Cardiac septum (tissue), 1 donor: ENCODE measurements around the gene GRIA1. TPM values are rescaled to one million over a fixed set of nuclear protein-coding genes. Genes with fewer than 3 reads are reported as not detected.

Experiments
- DNase-seq: peaks from one replicate; pipeline ENCODE4 v3.0.0-alpha.2; 2020; ENCODE audit warnings: low spot score
- intact Hi-C: fragments of 100-400 bp; cut with DNase I; formaldehyde crosslinking; loops from one replicate; pipeline ENCODE4 v1.14.0; 2022
- total RNA-seq: library from RNA; stranded (reverse); fragmentation: NEBNext Ultra II Directional; extraction: Animal tissue kit (Norgen Biotek cat#: 25700); gene quantifications from one replicate; pipeline ENCODE4 v1.2.1, GENCODE V29; 2021
- donor health status: DM: no; HTN: no; CAD: no.

Gene GRIA1
- total RNA-seq, 1 donor from 2014 or later, result 0.30 TPM

DNA sequence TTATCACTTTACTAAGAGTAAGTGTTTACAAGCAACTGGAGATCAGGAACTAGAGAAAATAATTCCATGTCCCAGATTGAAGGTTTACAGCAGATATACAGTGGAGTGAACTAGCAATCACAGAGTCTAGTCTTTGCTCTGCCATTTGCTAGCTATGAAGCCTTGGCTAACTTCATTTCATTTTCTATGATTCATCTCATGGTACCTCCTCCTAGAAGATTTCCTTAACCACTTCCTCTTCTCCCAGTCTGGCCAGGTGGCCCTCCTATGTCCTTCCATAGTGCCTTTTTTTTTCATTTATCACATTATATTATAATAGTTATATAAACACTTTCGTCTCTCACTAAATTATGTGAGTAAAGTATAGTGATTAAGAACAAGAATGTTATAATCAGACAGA is 52.1 kb downstream of the GRIA1 start:
- intact Hi-C loops, result no loop called here
- no peak for DNase-seq

DNA sequence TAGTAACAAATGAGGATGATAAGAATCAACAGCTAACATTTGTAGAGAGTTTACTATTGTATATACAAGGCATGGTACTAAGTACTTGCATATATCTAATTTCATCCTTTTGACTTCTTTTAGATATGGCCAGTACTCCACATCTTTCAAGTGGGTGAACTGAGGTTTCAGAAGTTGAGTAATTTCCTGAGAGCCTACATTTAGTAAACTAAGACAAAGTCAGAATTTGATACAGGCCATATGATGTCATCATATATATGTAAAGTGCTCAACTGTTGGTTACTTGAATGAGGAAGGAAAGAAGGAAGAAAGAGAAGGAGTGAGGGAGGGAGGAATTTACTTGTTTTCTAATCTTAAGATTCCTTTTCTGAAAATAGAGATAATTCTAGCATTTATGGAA is 52.8 kb downstream of the GRIA1 start:
- DNase-seq, result no peak
- intact Hi-C loops, result no loop called here

DNA sequence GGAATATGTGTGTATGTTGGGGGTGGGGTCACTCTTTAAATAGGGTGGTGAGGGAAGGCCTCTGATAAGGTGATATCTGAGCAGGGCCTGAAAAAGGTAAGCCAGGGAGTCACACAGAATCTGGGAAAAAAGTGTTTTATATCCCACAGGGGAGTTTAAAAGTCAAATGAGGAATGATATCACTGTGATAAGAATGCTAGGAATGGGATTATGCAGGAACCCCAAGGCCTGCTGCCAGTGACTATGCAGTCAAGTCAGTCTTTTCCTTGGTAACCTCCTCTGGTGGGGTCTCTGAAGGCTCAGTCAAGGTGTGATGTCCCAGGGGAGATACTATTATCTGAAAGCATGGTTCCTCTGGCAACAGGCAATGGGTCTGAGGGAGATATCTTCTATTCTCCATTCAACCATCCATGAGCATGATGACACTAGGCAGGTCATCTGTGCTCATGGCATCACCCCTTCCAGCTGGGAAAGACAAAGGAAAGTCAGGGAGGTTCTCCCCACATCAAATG is 53.5 kb downstream of the GRIA1 start:
- no peak for DNase-seq
- intact Hi-C loops, result no loop called here

DNA sequence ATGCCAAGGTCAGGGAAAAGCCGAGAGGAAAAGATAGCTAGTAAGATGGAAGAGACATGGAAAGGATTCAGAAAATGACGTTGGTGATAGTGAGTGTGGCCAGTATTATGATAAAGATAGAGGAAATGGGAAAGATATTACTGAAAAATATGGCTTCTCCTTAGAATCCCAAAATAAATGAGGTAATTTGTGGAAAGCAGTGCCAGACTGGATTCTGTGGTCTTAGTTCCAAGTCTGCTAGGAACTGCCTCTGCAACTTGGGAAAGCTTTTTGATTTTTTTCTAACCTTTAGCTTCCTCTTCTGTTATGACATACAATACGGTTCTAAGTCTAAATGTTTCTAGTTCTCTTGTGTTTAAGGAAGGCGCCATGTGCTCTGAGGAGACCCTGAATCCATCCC is 54.2 kb downstream of the GRIA1 start:
- no peak for DNase-seq
- intact Hi-C loops, result no loop called here

DNA sequence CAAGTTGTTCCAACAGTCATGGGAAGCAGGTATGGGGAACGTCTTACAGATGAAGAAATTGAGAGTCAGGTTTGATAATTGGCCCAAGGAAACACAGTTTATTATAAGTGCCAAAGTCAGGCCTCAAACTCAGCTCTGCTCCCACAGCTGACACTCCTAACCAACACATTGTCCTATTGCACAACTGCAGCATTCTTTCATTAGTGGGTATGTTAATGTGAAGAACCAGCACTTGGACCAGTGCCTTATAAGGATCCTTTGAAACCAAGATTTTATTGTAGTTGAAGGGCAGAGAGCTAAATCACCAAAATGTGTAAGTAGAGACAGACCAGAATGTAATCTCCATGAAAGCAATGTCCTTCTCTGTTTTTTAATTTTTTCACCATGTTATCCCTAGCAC is 56.1 kb downstream of the GRIA1 start:
- intact Hi-C loops, result no loop called here
- DNase-seq, result no peak

DNA sequence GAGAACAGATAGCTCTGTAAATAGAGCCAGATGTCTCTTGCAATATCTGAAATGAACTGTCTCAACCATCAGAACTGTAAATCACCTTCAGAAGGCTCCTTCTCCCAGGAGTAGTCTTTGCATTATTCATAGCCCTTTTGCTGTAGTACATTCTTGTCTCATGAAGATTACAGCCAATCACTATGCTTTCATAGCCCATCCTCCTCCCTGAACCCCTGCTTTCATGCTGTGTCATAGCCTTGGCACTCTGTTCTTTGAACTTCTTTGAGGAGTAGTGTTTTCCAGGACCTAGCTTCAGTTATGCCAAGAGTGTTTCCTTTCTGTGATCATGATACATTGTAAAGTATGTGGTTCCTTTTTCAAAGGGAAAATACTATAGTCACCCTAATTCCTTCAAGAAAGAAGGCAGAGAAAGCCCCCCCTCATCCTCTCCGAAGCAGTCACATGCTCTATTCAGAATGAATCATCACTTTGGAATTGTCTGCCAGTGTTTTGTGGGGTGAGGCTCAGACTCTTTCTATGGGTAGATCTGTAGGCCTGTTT is 61.1 kb downstream of the GRIA1 start:
- intact Hi-C loops, result no loop called here
- no peak for DNase-seq

DNA sequence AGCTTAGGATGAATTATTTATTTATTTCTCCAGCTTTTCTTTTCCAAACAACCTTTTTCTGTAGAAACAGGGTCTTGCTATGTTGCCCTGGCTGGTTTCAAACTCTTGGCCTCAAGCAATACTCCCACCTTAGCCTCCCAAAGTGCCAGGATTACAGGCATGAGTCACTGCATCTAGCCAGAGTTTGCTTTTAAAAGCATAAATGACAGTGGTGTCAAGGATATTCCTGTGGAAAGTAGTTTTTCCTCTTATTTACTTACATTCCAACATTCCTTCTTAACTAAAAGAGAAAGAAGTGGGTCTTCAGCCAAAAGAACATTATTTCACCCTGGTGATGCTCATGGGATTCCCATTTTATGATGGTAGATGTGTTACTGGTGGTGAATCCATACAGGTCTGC is 62.4 kb downstream of the GRIA1 start:
- intact Hi-C loops, result no loop called here

DNA sequence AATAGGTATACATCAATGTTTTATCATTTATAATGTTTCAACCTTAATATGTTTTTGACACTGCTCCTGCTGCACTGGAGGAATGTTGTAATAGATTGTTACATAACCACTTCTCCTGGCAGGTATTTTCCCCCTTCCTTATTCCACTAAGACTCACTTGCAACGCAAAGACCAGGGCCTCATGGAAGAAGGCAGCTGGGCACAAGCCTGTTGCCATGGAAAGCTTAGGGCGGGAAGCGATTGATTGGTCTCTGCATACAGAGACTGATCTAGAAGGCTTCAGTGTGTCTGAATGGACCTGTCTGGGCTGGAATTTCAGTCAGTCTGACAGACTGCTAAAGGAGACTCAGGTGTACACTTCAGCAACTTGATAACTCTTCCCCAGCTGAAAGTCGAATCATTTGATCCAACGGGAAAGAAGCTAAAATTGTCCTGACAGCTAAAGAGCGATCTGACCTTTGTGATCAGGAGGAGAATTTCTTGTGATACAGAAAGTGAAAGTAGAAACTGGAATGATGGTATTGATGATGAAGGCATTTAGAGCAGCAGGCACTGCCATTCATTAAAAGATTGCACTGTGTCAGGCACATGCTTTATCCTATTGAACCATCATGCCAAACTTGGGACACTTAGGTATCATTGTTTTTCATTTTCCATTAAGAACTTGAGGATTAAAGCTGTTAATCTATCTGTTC is 65.1 kb downstream of the GRIA1 start:
- DNase-seq, result no peak
- intact Hi-C loops, result no loop called here

More for the DNA sequence above, 62.4 kb downstream of the GRIA1 start:
- DNase-seq, result no peak

DNA sequence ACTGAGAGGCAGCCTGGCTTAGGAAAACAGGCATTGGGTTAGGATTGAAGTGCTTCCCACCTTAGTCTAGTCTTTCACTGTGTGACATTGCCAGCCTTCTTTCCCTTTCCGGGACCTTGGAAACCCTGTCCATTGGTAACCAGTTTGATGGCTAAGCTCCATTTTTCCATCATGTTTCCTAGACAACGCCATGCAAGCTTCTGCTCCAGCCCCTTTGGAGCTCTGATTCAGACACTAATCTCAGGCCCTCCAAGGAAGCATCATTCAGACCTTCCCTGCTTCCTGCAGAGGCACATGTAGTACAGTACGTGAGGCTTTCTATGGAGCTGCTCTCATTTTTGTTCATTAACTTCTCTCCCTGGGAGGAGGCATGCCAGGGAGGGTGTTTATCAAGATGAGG is 68.5 kb downstream of the GRIA1 start:
- intact Hi-C loops, result no loop called here
- DNase-seq, result no peak

DNA sequence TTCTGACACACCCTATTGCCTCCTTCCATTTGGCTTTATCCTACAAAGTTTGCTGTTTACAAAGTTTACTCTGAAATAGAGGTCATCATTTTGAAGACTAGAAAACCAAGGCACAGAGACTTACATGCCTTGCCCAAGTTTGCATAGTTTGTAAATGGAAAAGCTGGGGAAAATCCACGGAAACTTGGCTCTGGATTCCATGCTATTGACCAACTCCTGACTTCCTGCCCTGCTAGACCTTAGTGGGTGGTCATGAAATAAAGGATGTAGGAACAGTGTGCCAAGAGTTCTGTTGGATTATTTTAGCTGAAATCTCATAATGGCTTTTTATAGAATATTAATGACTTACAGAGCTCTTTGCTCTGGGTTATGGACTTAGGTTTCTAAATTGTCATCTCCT is 69.5 kb downstream of the GRIA1 start:
- DNase-seq, result no peak
- intact Hi-C loops, result no loop called here

DNA sequence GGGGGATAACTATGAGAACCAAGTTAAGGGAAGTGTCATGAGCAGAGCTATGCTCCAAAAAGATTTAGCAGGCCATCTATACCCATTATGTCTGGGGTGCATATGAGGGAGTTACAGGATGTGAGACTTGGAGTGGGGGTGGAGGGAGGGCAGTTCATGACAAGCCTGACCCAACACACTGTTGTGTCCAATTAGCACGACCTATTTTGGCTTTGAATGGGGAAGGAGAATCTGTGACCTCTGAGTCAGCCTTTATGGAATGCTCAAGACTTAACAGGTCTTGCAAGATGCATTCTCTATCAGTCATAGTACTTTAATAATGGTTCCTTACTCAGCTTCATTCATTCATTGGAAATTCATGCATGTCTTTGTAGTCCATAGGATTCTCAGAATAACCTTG is 71.7 kb downstream of the GRIA1 start:
- intact Hi-C loops, result no loop called here

DNA sequence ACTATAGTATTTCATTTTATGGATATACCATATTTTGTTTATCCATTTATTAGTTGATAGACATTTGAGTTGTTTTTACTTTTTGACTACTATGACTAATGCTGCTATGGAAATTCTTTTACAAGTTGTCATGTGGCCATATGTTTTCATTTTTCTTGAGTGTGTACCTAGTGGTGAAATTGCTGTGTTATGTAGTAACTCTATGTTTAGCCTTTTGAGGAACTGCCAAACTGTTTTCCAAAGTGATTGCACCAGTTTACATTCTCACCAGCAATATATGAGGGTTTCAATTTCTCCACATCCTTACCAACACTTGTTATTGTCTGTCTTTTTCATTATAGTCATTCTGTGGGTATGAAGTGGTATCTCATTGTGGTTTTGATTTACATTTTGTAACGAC is 75.4 kb downstream of the GRIA1 start:
- intact Hi-C loops, result no loop called here
- no peak for DNase-seq

More for the DNA sequence above, 71.7 kb downstream of the GRIA1 start:
- DNase-seq, result no peak

DNA sequence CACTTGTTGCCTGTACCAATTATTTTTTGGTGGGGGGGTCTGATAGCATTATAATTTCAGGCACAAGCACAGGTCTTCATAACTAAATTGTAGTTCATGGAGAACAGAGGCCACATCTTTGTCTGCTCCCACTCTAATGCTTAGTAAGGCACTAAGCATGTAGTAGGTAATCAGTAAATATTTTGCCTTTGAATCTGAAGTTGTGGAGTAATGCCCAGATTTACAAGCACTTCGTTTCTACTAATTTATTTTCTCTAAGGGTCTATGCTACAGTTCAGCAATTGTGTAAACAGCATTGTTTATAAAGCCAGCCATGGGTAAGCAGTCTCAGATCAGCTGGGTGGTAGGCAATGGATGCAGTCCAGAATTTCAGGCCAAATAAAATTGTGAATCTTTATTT is 78.6 kb downstream of the GRIA1 start:
- DNase-seq, result no peak
- intact Hi-C loops, result no loop called here

DNA sequence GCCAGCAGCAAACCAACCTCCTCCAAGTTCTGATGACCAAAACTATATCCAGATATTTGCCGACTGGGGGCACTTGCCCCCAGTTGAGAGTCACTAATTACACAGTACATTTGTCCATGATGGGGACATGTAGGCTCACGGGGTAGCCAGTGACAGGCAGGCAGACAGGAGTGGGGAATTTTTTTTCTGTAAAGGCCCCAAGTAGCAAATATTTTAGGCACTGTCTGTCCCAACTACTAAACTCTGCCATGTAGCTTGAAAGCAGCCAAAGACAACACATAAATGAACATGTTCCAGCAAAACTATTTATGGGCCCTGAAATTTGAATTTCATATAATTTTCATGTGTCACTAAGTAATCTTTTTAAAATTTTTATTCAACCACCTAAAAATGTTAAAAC is 80.7 kb downstream of the GRIA1 start:
- intact Hi-C loops, result no loop called here

DNA sequence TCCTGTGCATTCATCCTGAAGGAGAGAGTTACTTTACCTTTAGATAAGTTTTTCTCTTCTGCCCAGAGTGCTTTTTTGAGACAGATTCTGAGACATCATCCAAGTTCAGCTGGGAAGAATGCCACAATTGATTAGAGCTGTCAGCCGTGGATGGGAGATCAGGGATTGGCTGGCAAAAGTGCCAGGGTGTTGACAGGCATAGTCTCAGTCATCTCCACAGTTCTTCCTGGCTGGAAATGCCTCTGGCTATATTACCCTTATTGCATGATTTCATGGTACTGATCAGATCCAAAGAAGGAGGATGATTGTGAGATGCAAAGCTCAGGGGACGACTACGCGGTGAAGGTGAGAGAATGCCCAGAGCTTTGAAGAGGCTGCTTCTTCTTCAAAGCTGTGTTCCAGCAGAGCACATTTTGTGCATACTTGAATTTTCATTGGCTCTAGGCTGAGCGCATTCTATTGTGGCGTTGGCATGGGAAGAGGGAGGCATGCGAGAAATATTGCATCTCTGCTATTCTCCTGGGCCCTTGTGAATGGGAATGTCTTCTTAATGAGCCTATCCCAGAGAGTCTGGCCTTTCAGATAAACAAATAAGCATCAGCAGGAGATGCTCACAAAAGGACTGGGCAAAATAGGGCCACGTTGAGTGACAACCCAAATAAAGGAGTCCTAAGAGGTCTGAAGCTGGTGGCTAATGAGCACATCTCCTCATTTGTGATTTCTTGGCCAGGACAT is 82.1 kb downstream of the GRIA1 start:
- intact Hi-C loops, result no loop called here
- DNase-seq, result no peak

More for the DNA sequence above, 80.7 kb downstream of the GRIA1 start:
- DNase-seq, result no peak

DNA sequence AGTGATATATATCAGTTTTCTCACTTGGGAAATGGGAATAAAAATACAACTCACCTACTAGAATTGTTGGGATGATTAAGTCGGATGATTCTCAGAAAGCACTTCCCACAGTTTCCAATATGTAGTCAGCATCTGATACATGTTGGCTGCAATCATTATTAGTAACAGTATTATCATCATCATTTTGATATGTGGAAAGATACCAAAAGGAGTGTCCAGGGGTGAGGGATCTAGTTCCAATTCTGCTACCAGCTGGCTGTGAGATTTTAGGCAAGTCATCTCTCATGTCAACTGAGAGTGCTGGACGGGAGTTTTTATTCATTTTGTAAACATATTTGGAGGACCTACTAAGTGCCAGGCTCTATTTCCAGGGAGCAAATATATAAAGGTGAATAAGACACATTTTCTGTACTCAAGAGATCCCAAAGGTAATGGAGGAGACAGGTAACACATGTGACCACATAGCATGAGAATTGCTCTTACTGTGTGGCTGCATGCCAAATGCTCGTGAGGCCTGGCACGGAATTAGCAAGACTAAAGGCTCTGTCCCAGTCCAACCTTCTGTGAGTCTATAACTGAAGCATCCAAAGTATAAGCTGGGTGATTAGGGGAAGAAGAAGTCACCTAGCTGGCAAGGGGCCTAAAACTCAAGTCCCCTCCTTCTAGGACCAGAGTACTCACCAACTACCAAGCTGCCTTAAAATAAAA is 83.0 kb downstream of the GRIA1 start:
- intact Hi-C loops, result no loop called here
- no peak for DNase-seq

DNA sequence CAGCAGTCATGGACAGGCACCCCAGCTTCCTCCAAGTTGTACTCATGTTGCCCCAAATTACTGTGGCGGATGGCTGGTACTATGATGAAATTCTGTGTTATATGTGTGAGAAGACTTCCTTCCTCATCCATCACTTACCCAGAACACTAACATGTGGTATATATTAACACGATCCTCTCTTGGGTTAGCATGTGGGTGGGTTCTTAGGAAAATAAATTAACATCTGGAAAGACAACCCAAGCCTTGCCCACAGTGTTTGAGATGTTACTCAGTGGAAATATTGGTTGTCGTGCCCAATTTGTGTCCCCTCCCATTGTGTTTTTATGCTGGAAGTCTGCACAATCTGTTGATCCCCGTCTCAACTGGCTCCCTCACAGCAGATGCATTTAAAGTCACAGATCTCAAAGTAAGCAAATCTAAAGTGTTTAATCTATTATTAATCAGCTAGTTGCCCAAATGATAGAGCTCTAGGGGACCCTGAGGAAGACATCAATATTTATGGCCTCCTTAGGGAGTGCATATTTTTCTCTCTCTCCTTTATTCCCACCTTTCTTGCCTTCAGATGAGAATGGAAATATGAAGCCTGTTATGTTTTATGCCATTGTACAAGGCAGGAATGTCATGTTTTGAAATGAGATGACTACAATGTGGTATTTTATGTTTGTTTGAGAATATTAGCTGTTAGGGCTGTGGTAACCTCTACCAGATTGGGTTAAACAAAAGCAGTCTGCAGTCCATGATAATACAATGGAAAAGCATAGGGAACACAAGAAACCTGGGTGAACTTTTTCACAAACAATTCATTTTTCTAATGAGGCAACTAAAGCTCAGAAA is 93.9 kb downstream of the GRIA1 start:
- DNase-seq, result no peak

DNA sequence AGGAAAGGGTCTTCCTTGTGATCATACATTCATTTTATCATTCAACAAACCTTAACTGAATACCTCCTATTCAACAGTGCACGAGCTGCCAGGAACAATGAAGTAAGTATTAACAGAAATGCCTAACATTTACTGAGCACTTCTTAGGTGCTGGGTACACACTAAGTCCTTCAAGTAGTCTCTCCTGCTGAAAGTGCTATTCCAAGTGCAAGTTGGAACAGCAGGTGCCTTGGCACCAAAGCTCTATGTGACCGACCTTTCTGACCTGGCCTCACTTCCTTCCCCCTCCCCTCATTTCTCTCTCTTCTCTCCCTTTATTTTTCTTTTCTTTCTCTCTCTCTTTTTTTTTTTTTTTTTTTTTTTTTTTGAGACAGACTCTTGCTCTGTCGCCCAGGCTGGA is 94.5 kb downstream of the GRIA1 start:
- no peak for DNase-seq
- intact Hi-C loops, result no loop called here

More for the DNA sequence above, 93.9 kb downstream of the GRIA1 start:
- intact Hi-C loops, result no loop called here

DNA sequence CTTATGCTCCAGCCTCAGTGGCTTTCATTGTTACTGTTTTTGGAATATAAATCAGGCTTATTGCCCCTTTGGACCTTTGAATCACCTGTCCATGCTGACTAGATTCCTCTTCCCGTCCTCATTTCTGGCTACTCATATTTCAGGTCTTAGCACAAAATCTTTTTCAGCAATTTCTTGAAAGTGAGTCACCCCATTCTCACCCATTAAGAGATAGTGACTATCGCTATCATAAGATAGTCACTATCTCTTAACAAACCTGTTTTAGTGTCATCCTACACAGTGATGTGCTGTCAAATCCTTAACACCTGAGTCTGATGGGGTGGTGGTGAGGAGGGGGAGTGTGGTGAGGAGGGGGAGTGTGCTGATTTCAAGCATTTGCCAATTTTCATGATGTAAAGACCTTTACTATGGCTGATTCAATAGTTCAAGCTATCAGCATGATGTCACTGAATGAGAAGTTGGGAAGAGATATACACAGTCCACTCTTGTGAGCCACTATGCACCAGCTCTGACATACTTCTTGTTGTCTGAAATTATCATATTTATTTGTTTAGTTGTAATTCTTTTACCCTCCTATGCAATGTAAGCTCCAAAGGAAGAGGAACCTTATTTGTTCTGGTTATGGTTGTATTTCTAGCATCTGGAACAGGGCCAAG is 95.3 kb downstream of the GRIA1 start:
- intact Hi-C loops, result no loop called here
- no peak for DNase-seq
